ENCODE data around the gene ARHGAP10.
A peak's percentile ranks its signal among the peaks of the same experiment; 100 is the strongest.

The ARHGAP10 gene

GRCh38 chr4:147735413-147736301 is 3.8 kb downstream of the ARHGAP10 start:
- Histone ChIP-seq H4K20me1 (ENCODE audit: insufficient read depth, low read length) (peaks cover 7% of the 10 kb centered on the region), H3K9ac (ENCODE audit: low read length) (no peak overlapping the region), H3K79me2 (ENCODE audit: low read length) (peaks cover 84% of the 10 kb centered on the region), H3K27me3 (replicated peaks; ENCODE audit: insufficient read depth, low read length) (no peaks in the 10 kb centered on the region), H3K4me1 (ENCODE audit: low read length) (peaks cover 30% of the 10 kb centered on the region), H3K36me3 (replicated peaks; ENCODE audit: insufficient read depth, low read length) (no peaks in the 10 kb centered on the region), H3K4me3 (ENCODE audit: low read length) (peak overlapping the region; percentile 15), H3K9me3 (replicated peaks; ENCODE audit: insufficient read depth, low read length) (no peaks in the 10 kb centered on the region), H3F3A (ENCODE audit: insufficient read depth, low read length) (peaks cover 26% of the 10 kb centered on the region), H3K4me2 (ENCODE audit: low read depth, low read length) (peak overlapping the region; percentile 96), H3K9me2 (replicated peaks; ENCODE audit: insufficient read depth, low read length) (no peaks in the 10 kb centered on the region), H2AFZ (ENCODE audit: low read length) (no peak overlapping the region), H3K27ac (ENCODE audit: low read length) (peak overlapping the region; percentile 10; the same call in 1 of the 2 replicates)
- TF ChIP-seq EZH2phosphoT487 (IDR thresholded peaks at IDR 0.05; ENCODE audit: low read length): no peak
- TF ChIP-seq CTCF (IDR thresholded peaks at IDR 0.05; ENCODE audit: low read length): no peak
- no peak for TF ChIP-seq EZH2 (optimal IDR thresholded peaks at IDR 0.05; ENCODE audit: low read depth, low read length)
- DNase-seq: peak; percentile 23

- Histone ChIP-seq H3K27me3 (replicated peaks; ENCODE audit: insufficient read depth, low read length) (no peaks in the 10 kb centered on the region), H3K4me2 (ENCODE audit: low read depth, low read length) (peak overlapping the region; percentile 96; the same call in 1 of the 2 replicates), H4K20me1 (ENCODE audit: insufficient read depth, low read length) (peaks cover 7% of the 10 kb centered on the region), H3K27ac (ENCODE audit: low read length) (no peak overlapping the region), H3K4me3 (ENCODE audit: low read length) (no peak overlapping the region), H3K9me2 (replicated peaks; ENCODE audit: insufficient read depth, low read length) (no peaks in the 10 kb centered on the region), H3K79me2 (ENCODE audit: low read length) (peaks cover 92% of the 10 kb centered on the region), H3K36me3 (replicated peaks; ENCODE audit: insufficient read depth, low read length) (no peaks in the 10 kb centered on the region), H3F3A (ENCODE audit: insufficient read depth, low read length) (peaks cover 20% of the 10 kb centered on the region), H3K4me1 (ENCODE audit: low read length) (peaks cover 29% of the 10 kb centered on the region), H2AFZ (ENCODE audit: low read length) (no peak overlapping the region), H3K9ac (ENCODE audit: low read length) (no peak overlapping the region), H3K9me3 (replicated peaks; ENCODE audit: insufficient read depth, low read length) (no peaks in the 10 kb centered on the region)
- no peak for DNase-seq
- TF ChIP-seq EZH2phosphoT487 (IDR thresholded peaks at IDR 0.05; ENCODE audit: low read length) (no peak), EZH2 (optimal IDR thresholded peaks at IDR 0.05; ENCODE audit: low read depth, low read length) (no peak), CTCF (IDR thresholded peaks at IDR 0.05; ENCODE audit: low read length) (no peak)
Measured at GRCh38 chr4:147736458-147736857, 4.6 kb downstream of the ARHGAP10 start.

GRCh38 chr4:147737623-147738022 is 5.7 kb downstream of the ARHGAP10 start:
- Histone ChIP-seq H2AFZ (ENCODE audit: low read length) (no peak overlapping the region), H3K36me3 (replicated peaks; ENCODE audit: insufficient read depth, low read length) (no peaks in the 10 kb centered on the region), H3K9me3 (replicated peaks; ENCODE audit: insufficient read depth, low read length) (no peaks in the 10 kb centered on the region), H3K79me2 (ENCODE audit: low read length) (peaks cover 98% of the 10 kb centered on the region), H3K9ac (ENCODE audit: low read length) (no peak overlapping the region), H3K27ac (ENCODE audit: low read length) (no peak overlapping the region), H3K27me3 (replicated peaks; ENCODE audit: insufficient read depth, low read length) (no peaks in the 10 kb centered on the region), H3K4me2 (ENCODE audit: low read depth, low read length) (no peak overlapping the region), H3K4me1 (ENCODE audit: low read length) (peaks cover 29% of the 10 kb centered on the region), H3K4me3 (ENCODE audit: low read length) (no peak overlapping the region), H3K9me2 (replicated peaks; ENCODE audit: insufficient read depth, low read length) (no peaks in the 10 kb centered on the region), H3F3A (ENCODE audit: insufficient read depth, low read length) (peaks cover 11% of the 10 kb centered on the region), H4K20me1 (ENCODE audit: insufficient read depth, low read length) (peaks cover 7% of the 10 kb centered on the region)
- DNase-seq: no peak
- no peak for TF ChIP-seq EZH2phosphoT487 (IDR thresholded peaks at IDR 0.05; ENCODE audit: low read length)
- TF ChIP-seq EZH2 (optimal IDR thresholded peaks at IDR 0.05; ENCODE audit: low read depth, low read length): no peak
- no peak for TF ChIP-seq CTCF (IDR thresholded peaks at IDR 0.05; ENCODE audit: low read length)

Data from MM.1S (cell line).